Gastroesophageal sphincter (tissue), 3 donors: ENCODE measurements around the gene EIF6.

ENCODE experiments used
- POLR2AphosphoS5 ChIP-seq: sonication (generic); formaldehyde crosslinking; IDR thresholded peaks from one replicate; pipeline ENCODE4 v1.6.1; 2017; ENCODE audit warnings: antibody characterized with exemption
- TF ChIP-seq, protein P1 (sequence below), 4 experiments: fragments of 200-600 bp in 2 of 4; fragments of 450-650 bp in 2 of 4; sonication (generic) in 1 of 4; IDR thresholded peaks; one replicate each; pipeline ENCODE4 v1.5.1; 2017 to 2019; ENCODE audit warnings: antibody characterized with exemption in 4 of 4, mild to moderate bottlenecking in 2 of 4, moderate library complexity in 2 of 4

GRCh38 chr20:35326740-35327073 lies 42.1 kb upstream of the EIF6 start:
- TF ChIP-seq, protein P1, sequence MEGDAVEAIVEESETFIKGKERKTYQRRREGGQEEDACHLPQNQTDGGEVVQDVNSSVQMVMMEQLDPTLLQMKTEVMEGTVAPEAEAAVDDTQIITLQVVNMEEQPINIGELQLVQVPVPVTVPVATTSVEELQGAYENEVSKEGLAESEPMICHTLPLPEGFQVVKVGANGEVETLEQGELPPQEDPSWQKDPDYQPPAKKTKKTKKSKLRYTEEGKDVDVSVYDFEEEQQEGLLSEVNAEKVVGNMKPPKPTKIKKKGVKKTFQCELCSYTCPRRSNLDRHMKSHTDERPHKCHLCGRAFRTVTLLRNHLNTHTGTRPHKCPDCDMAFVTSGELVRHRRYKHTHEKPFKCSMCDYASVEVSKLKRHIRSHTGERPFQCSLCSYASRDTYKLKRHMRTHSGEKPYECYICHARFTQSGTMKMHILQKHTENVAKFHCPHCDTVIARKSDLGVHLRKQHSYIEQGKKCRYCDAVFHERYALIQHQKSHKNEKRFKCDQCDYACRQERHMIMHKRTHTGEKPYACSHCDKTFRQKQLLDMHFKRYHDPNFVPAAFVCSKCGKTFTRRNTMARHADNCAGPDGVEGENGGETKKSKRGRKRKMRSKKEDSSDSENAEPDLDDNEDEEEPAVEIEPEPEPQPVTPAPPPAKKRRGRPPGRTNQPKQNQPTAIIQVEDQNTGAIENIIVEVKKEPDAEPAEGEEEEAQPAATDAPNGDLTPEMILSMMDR (IDR thresholded peaks at IDR 0.05), result no peak
- TF ChIP-seq POLR2AphosphoS5, result no peak
